ENCODE results near the gene DDX42.
A peak's percentile ranks its signal among the peaks of the same experiment; 100 is the strongest.
"Not testable (repeated sequence)": the region's sequence is repeated elsewhere in the genome, so short reads cannot be mapped to it uniquely, and the experiment has no call there.

The DDX42 gene

DNA sequence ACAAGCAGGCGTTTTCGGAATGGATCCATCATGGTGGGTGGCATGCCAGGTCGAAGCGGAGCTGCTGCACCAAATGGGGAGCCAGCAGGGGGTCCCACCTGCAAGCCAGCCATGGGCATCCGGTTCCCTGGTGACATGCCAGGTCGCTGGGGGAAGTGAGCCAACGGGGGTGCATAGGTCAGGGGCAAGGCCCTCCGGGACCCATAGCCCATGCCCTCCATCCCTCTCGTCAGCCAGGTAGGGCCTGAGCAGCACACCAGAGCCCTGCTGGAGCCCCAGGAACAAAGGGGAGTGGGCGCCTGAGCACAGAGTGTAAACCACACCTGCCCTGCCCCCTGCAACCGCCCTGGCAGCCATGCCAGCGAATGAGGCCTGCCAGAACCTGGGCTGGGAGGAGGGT is 63.5 kb downstream of the DDX42 start:
- Mint-ChIP-seq H3K4me3 (no peak overlapping the region), H3K27me3 (no peaks in the 10 kb centered on the region), H3K27ac (peak overlapping the region in 1 of 2 donors; percentile 91), H3K9me3 (no peaks in the 10 kb centered on the region), H3K4me1 (peaks cover 74% of the 10 kb centered on the region)
- ATAC-seq (no peak), DNase-seq (no peak)

DNA sequence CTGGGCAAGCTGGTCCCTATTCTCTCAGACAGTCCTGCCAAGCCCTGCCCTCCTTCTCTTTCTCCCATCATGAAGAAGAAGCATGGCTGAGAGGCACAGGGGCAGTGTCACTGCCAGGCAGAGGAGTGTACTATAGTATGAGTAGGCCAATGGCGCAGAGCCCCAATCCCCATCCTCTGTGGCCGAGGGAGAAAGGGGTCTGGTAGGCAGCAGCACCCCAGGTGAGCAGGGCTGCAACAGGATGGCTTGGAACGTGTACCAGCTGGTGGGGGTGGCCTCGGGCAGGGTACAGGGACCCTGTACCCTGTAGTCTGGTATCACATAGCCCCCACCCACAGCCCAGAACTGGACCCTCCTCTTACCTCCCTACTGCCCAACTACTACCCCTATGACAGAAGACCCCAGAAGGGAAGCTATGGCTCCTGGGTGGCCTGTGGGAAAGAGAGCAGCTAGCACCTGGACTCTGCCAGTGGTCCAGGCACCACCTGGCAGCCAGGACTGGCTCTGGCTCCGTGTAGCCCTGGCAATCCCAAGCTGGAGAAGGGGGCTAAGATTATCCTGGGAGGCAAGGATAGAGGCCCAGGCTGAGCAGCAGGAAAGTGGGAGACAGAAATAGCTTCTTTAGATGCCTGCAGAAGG is 64.1 kb downstream of the DDX42 start:
- ATAC-seq (no peak), DNase-seq (no peak)
- peak overlapping the region in 1 of 2 donors; percentile 72 for H3K27ac Mint-ChIP-seq
- H3K9me3 Mint-ChIP-seq: no peaks in the 10 kb centered on the region
- peaks cover 73% of the 10 kb centered on the region for H3K4me1 Mint-ChIP-seq
- no peaks in the 10 kb centered on the region for H3K27me3 Mint-ChIP-seq
- no peak overlapping the region for H3K4me3 Mint-ChIP-seq

- no peaks in the 10 kb centered on the region for H3K27me3 Mint-ChIP-seq
- peak overlapping the region; percentile 54 to 61 for H3K4me3 Mint-ChIP-seq
- ATAC-seq (no peak), DNase-seq (no peak)
- H3K27ac Mint-ChIP-seq: peak overlapping the region; percentile 33 to 72
- H3K9me3 Mint-ChIP-seq: no peaks in the 10 kb centered on the region
- H3K4me1 Mint-ChIP-seq: peaks cover 71% of the 10 kb centered on the region
Measured at GRCh38 chr17:63838631-63839171, 64.7 kb downstream of the DDX42 start.

DNA sequence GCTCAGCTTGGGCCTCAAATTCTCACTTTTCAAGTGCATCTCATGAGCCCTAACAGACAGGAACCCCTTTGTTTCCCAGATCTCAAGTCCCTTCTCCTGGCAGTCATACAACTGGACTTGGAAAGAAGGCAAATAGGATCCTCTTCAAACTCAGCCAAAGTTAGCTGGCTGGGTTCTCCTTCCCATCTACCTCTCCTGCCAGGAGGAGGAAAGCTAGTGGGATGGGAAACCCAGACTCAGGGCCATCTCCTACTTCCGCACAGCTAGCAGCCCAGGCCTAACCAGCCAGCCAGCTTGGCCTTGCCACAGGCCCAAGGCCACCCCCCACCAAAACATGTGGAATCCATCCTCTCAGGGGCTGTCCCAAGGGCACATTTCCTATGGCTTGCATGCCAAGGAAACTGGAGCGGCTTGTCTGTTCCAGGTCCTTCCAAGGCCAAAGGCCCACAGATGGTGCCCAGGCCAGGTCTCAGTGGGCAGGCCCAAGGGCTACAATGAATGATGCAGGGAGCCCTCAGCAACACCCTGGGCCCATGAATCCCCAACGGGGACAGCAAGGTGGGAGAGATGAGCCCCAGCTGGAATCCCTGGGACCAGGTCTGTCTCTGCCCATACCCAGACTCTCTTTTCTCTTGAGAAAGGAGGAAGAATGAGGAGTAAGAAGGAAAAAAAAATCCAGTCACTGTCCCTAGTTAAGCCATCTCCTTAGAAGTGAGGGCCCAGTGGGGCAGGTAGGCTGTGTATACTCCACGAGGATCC is 66.8 kb downstream of the DDX42 start:
- Mint-ChIP-seq H3K4me3 (peak overlapping the region; percentile 96 to 99), H3K9me3 (no peaks in the 10 kb centered on the region), H3K27me3 (no peaks in the 10 kb centered on the region), H3K27ac (peak overlapping the region; percentile 93 to 97), H3K4me1 (peaks cover 60% of the 10 kb centered on the region)
- DNase-seq: no peak
- no peak for ATAC-seq

DNA sequence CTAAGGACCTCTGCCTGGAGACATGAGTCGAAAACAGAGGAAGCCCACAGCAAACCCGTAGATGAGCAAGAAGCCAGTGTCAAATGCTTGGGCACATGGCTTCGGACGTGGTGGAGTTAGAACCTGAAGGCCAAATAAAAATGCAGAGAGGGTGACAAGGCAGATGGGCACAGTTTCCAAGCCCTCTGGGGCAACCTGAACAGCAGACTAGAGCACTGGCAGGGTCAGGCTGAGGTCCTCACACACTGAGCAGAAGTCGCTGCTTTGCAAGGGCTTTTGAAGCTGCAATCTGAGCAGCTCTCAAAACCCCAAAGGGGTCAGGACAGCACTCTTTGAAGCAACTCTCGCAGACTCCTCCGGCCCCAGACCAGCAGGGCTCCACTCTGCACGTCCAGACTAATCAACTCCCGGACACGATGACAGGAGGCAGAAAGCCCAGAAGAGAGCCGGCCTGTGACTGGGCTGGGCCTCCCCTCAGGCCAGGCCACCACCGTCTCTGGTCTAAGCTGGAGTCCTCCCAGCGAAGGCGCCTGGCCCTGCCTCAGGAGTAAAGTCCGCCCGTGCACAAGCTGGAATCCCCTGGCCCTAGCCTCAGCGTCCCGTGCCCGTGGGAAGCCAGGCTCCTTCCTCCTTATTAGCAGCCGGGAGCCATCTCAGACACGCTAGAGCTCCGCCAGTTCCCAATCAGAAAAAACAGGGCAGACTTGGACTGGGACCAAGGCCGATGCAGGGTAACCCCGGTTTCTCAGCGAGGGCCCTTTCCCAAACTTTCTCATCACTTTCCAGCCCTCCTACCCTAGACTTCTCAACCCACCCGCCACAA is 67.6 kb downstream of the DDX42 start:
- ATAC-seq: no peak
- peak; percentile 19 to 41 for DNase-seq

DNA sequence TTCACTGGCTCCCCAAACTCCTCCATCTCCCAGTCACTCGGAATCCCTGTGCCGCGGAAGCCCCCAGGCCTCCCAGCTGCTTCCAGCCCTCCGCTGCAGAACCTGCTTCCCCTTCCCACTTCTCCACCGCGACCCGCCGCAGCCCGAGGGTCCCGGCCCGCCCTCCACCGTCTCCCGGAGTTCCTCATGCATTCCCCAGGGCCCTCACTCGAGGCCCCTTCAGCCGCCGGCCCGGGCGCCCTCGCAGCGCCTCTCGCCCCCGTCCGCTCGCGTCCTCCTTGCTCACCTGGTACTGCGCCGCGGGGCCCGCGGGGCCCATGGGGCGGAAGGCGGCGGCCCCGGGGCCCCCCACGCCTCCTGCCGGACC is 68.2 kb downstream of the DDX42 start:
- DNase-seq: no peak

More for the DNA sequence above, 67.6 kb downstream of the DDX42 start:
- Mint-ChIP-seq H3K27me3 (no peaks in the 10 kb centered on the region), H3K4me1 (peaks cover 57% of the 10 kb centered on the region), H3K27ac (peak overlapping the region; percentile 97), H3K4me3 (peak overlapping the region; percentile 96 to 99), H3K9me3 (no peaks in the 10 kb centered on the region)

GRCh38 chr17:63842540-63843386 is 68.8 kb downstream of the DDX42 start, which contains the start of gene SMARCD2:
Gene SMARCD2 (minus strand): TSS chr17:63842685. CDS start chr17:63842674, 11 bp downstream.
- H3K9me3 Mint-ChIP-seq: peaks cover under 1 to 2% of the 10 kb centered on the region in 2 donors

More for the DNA sequence above, 68.2 kb downstream of the DDX42 start:
- Mint-ChIP-seq H3K4me1 (peaks cover 51% of the 10 kb centered on the region), H3K27ac (peak overlapping the region; percentile 97), H3K27me3 (no peaks in the 10 kb centered on the region), H3K4me3 (peak overlapping the region; percentile 96 to 99), H3K9me3 (no peaks in the 10 kb centered on the region)
- peak; percentile 61 for ATAC-seq

DNA sequence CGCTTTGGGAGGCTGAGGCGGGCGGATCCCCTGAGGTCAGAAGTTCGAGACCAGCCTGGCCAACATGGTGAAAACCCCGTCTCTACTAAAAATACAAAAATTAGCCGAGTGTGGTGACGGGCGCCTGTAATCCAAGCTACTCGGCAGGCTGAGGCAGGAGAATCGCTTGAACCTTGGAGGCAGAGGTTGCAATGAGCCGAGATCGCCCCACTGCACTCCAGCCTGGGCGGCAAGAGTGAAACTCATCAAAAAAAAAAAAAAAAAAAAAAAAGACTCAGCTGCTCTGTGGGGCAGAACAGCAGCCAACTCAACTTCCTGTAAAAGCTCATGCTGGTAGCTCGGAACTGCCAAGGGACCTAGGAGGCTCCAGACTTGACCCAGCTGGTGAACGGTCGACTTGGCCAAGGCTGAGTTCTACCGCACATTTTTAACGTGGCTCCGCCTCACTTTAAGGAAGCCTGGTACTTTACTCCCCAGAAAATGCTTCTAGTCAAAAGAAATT is 69.5 kb downstream of the DDX42 start:
- DNase-seq, H3K9me3 Mint-ChIP-seq, H3K27me3 Mint-ChIP-seq: not testable (repeated sequence)
- Mint-ChIP-seq H3K4me3 (peak overlapping the region; percentile 91 to 99), H3K4me1 (peaks cover 46% of the 10 kb centered on the region), H3K27ac (peak overlapping the region; percentile 95 to 97)
- peak; percentile 13 for ATAC-seq

More at GRCh38 chr17:63842540-63843386, 68.8 kb downstream of the DDX42 start, which contains the start of gene SMARCD2:
- ATAC-seq (peak; percentile 91), DNase-seq (peak; percentile 98 to 99)
- H3K4me1 Mint-ChIP-seq: peaks cover 46% of the 10 kb centered on the region
- no peaks in the 10 kb centered on the region for H3K27me3 Mint-ChIP-seq
- H3K4me3 Mint-ChIP-seq: peak within 1 kb of the TSS; percentile 96 to 99
- peak within 1 kb of the TSS; percentile 97 for H3K27ac Mint-ChIP-seq

GRCh38 chr17:63843910-63844677 is 70.1 kb downstream of the DDX42 start:
- no peak for ATAC-seq
- peaks cover 9 to 10% of the 10 kb centered on the region in 2 donors for H3K9me3 Mint-ChIP-seq
- H3K4me1 Mint-ChIP-seq: peaks cover 46% of the 10 kb centered on the region
- no peak for DNase-seq
- H3K4me3 Mint-ChIP-seq: peak overlapping the region; percentile 91 to 99
- H3K27ac Mint-ChIP-seq: peak overlapping the region; percentile 95 to 97
- H3K27me3 Mint-ChIP-seq: no peaks in the 10 kb centered on the region

DNA sequence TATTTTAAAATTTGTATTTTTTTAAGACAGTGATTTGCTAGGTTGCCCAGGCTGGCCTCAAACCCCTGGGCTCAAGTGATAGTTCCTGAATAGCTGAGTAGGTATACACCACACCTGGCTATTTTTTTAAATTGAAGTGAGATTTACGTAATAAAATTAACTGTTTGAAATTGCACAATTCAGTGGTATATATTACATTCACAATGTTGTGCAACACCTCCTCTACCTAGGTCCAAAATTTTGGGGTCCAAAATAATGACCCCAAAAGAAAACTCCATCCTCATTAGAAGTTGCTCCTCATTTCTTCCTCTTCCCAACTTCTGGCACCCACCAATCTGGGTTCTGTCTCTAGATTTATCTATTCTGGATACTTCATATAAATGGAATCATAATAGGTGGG is 71.5 kb downstream of the DDX42 start:
- Mint-ChIP-seq H3K9me3 (peaks cover 9 to 11% of the 10 kb centered on the region in 2 donors), H3K4me3 (no peak overlapping the region), H3K4me1 (peaks cover 36% of the 10 kb centered on the region), H3K27me3 (no peaks in the 10 kb centered on the region), H3K27ac (no peak overlapping the region)
- no peak for ATAC-seq
- no peak for DNase-seq

DNA sequence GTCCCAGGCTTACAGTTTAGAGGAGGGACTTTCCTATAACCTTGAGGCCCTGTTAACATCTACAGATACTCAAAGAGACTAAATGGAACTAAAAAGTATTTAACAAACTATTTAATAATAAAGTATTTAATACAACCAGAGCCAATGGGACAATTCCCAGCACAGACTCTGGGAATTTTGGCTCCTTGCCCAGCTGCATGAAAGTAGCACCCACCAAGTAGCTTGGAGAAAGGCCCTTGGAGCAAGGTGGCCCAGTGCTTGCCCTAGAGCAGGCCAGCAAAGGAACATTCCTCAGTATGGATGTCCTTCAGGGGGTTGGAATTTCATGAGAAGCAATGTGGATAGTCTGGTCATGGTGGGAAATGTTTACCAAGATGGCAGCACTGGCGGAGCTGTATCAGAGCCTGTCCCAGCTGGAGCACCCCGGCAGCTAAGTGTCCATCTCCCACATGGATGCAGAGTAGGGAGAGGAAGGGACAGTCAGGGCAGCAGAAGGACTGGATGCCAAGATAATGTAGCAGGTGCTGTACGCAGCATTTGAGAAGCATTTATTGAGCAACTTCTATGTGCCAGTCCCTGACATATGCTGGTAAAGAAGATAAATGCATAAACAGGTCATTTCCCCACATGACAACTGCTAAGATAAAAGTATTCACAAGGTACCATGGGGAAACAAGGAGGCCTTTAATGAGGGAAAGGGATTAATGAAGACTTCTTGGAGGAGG is 73.7 kb downstream of the DDX42 start:
- peak overlapping the region in 1 of 2 donors; percentile 34 for H3K27ac Mint-ChIP-seq
- H3K4me1 Mint-ChIP-seq: peaks cover 25% of the 10 kb centered on the region
- H3K27me3 Mint-ChIP-seq: no peaks in the 10 kb centered on the region
- H3K4me3 Mint-ChIP-seq: peak overlapping the region; percentile 47 to 51
- DNase-seq: no peak
- ATAC-seq: no peak
- H3K9me3 Mint-ChIP-seq: peaks cover 9 to 11% of the 10 kb centered on the region in 2 donors

GRCh38 chr17:63848834-63849689 is 75.1 kb downstream of the DDX42 start:
- peaks cover 20% of the 10 kb centered on the region for H3K4me1 Mint-ChIP-seq
- peak; percentile 97 for DNase-seq
- H3K9me3 Mint-ChIP-seq: peaks cover 9 to 11% of the 10 kb centered on the region in 2 donors
- no peaks in the 10 kb centered on the region for H3K27me3 Mint-ChIP-seq
- peak overlapping the region; percentile 99 for H3K27ac Mint-ChIP-seq
- ATAC-seq: peak; percentile 95
- H3K4me3 Mint-ChIP-seq: peak overlapping the region; percentile 73 to 80

Measured in stimulated activated naive CD8-positive, alpha-beta T cell treated with anti-CD3 and anti-CD28 coated beads, Interleukin-15, amount 100 ng/mL, for 72 hours (primary cell).